ENCODE results near the gene OR10AD1. TPM values are rescaled to one million over a fixed set of nuclear protein-coding genes. Genes with fewer than 3 reads are reported as not detected.
"Not testable (repeated sequence)": the region's sequence is repeated elsewhere in the genome, so short reads cannot be mapped to it uniquely, and the experiment has no call there.

Gene OR10AD1
- total RNA-seq, result not detected

GRCh38 chr12:48203192-48203591 is at the start of gene OR10AD1:
Gene OR10AD1 (minus strand): TSS chr12:48203292. CDS start chr12:48203292, 0 bp downstream.
- no peak for DNase-seq

- no peak for DNase-seq
Observed at GRCh38 chr12:48247181-48247966, 44.3 kb upstream of the OR10AD1 start.

GRCh38 chr12:48237162-48237561 is 34.1 kb upstream of the OR10AD1 start:
- no peak for DNase-seq

- no peak for DNase-seq
Observed at GRCh38 chr12:48235796-48236333, 32.8 kb upstream of the OR10AD1 start.

- DNase-seq, result not testable (repeated sequence)
Observed at GRCh38 chr12:48231169-48231958, 28.3 kb upstream of the OR10AD1 start.

GRCh38 chr12:48224533-48224932 is 21.4 kb upstream of the OR10AD1 start:
- not testable (repeated sequence) for DNase-seq

GRCh38 chr12:48221645-48222044 is 18.6 kb upstream of the OR10AD1 start:
- DNase-seq, result no peak

GRCh38 chr12:48220701-48221100 is 17.6 kb upstream of the OR10AD1 start:
- no peak for DNase-seq

- DNase-seq, result no peak
Observed at GRCh38 chr12:48219631-48220030, 16.5 kb upstream of the OR10AD1 start.

GRCh38 chr12:48216785-48217184 is 13.7 kb upstream of the OR10AD1 start:
- no peak for DNase-seq

- DNase-seq, result not testable (repeated sequence)
Observed at GRCh38 chr12:48209495-48209894, 6.4 kb upstream of the OR10AD1 start.

- DNase-seq, result no peak
Observed at GRCh38 chr12:48202766-48203165, 326 bp downstream of the OR10AD1 start.

GRCh38 chr12:48201516-48201915 is 1.6 kb downstream of the OR10AD1 start:
- no peak for DNase-seq

GRCh38 chr12:48201091-48201490 is 2.0 kb downstream of the OR10AD1 start:
- DNase-seq, result no peak

GRCh38 chr12:48199774-48200221 is 3.3 kb downstream of the OR10AD1 start:
- DNase-seq, result peak; percentile 46

GRCh38 chr12:48198985-48199384 is 4.1 kb downstream of the OR10AD1 start:
- no peak for DNase-seq

GRCh38 chr12:48198672-48198971 is 4.5 kb downstream of the OR10AD1 start:
- DNase-seq, result peak; percentile 62

- DNase-seq, result peak; percentile 97
Observed at GRCh38 chr12:48197971-48198671, 5.0 kb downstream of the OR10AD1 start.

GRCh38 chr12:48197549-48197970 is 5.5 kb downstream of the OR10AD1 start:
- DNase-seq, result peak; percentile 76

GRCh38 chr12:48194799-48195201 is 8.3 kb downstream of the OR10AD1 start:
- DNase-seq, result peak; percentile 15

GRCh38 chr12:48193623-48194022 is 9.5 kb downstream of the OR10AD1 start:
- no peak for DNase-seq

- no peak for DNase-seq
Observed at GRCh38 chr12:48192861-48193260, 10.2 kb downstream of the OR10AD1 start.

GRCh38 chr12:48191096-48191495 is 12.0 kb downstream of the OR10AD1 start:
- DNase-seq, result no peak

Measured in tongue (tissue), 2 donors.